GM21447 (cell line): ENCODE data around the gene METRNL.
"Not testable (repeated sequence)": the region's sequence is repeated elsewhere in the genome, so short reads cannot be mapped to it uniquely, and the experiment has no call there.

Experiments
- ATAC-seq: cut with Tn5 transposase; IDR thresholded peaks from one replicate; pipeline ENCODE4 v1.9.1; 2021; ENCODE audit not compliant: unreplicated experiment

METRNL gene, protein sequence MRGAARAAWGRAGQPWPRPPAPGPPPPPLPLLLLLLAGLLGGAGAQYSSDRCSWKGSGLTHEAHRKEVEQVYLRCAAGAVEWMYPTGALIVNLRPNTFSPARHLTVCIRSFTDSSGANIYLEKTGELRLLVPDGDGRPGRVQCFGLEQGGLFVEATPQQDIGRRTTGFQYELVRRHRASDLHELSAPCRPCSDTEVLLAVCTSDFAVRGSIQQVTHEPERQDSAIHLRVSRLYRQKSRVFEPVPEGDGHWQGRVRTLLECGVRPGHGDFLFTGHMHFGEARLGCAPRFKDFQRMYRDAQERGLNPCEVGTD

DNA sequence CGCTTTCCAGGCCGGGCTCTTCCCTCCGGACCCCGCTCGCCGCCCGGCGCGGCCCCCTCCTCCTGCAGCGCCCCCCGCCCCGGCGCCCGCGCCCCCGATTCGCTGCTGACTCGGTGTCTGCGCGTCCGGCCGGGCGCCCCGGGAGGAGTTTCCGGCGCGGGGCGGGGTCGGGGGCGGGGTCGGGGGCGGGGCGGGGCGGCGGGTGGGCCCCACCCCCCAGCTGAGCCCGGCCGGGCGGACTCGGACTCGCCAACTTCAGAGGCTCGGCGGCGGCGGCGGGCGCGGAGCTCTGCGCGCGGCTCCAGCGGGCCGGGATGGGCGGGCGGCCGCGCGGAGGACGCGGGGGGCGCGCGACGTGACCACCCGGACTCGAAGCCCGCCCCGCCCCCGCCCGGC is at the start of gene METRNL:
Gene METRNL, plus strand, starts transcription at position 258 of the 396 bp plus-strand sequence. CDS start 207 bp downstream, outside the sequence.
- no peak for ATAC-seq

DNA sequence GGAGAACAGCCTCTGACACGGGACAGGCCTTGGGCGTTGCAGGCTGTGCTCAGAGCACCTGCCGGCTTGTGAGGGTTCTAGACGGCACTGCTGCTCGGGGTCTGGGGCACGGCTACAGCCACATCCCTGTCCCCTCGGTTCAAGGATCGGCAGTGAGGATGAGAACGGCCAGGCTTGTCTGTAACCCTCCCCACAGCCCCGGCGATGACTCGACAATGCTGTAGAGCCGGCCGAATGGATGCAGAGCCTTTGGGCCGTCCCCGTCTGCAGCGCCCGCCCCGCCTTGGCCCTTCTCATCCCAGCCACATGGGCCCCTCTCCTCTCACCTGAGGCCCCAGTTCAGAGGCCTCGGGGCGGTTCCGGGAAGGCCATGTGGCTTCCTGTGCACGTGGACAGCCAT is 49.0 kb upstream of the METRNL start:
- no peak for ATAC-seq

DNA sequence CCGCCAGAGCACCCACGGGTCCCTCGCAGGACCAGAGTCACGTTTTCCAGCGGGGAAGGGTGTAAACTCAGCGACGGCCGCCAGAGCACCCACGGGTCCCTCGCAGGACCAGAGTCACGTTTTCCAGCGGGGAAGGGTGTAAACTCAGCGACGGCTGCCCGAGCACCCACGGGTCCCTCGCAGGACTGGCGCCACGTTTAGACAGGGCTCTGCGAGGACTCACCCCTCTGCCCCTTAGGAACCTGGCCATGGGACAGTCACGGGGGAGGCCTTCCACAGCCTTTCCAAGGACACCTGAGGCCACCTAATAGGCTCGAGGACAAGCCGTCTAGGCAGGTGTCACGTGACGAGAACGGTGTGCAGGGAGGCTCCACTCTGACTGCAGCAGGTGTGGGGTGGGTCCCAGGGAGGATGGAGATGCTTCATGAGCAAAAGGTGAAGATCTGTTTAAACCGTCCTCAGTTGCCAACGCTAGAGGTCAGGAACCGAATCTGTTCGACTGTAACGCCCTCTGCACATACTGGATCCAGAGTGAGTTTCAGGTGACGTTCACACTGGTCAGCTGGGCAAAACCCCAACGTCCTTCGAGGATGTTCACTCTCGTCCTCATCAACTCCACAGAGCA is 48.0 kb upstream of the METRNL start:
- no peak for ATAC-seq

DNA sequence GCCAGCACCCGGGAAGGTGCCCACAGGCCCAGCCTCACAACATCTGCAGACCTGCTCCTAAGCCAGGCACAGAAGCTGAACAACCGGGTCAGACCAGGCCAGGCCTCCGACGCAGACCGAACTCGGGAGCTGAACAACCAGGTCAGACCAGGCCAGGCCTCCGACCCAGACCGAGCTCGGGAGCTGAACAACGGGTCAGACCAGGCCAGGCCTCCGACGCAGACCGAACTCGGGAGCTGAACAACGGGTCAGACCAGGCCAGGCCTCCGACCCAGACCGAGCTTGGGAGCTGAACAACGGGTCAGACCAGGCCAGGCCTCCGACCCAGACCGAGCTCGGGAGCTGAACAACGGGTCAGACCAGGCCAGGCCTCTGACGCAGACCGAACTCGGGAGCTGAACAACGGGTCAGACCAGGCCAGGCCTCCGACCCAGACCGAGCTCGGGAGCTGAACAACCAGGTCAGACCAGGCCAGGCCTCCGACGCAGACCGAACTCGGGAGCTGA is 47.4 kb upstream of the METRNL start:
- ATAC-seq, result not testable (repeated sequence)

DNA sequence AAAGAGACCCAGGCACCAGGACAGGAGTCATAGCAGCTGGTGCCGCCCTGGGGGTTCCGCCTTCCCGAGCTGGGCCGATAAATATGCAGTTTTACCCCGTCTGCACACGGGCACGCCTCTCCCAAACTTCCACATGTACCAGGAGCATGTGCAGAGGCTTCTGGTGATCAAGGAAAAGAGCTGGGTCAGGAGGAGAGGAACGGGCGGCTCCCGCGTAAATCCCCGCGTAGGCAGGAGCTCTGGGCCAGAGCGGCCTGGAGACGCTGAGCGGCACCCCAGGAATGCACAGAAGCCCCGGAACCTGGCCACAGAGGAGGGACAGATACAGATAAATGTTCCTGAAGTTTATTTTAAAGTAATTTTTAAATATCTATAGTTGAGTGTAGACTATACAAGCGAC is 46.6 kb upstream of the METRNL start:
- ATAC-seq, result no peak

DNA sequence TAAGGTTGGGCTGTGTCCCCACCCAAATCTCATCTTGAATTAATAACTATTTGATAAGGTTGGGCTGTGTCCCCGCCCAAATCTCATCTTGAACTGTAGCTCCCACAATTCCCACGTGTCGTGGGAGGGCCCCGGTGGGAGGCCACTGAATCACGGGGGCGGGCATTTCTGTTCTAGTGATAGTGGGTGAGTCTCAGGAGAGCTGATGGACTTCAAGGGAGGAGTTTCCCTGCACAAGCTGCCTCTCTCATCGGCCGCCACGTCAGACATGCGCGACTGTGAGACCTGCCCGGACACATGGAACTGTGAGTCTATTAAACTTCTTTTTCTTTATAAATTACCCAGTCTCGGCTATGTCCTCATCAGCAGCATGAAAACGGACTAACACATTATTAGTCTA is 44.9 kb upstream of the METRNL start:
- ATAC-seq, result no peak

DNA sequence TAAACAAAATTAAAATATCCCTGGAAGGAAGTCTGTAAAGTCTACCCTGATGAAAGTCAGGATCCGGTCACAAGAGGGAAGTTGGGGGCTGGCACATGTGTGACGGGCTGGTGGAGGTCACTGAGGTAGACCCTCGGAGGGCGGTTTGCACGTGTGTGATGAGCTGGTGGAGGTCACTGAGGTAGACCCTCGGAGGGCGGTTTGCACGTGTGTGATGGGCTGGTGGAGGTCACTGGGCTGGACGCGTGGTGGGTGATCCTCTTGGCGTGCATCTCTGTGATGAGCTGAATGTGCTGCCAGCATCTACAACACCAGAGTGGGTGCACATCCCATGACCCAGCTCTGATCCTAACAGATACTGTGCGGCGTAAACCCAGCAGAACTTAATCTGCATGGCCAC is 43.7 kb upstream of the METRNL start:
- ATAC-seq, result no peak

DNA sequence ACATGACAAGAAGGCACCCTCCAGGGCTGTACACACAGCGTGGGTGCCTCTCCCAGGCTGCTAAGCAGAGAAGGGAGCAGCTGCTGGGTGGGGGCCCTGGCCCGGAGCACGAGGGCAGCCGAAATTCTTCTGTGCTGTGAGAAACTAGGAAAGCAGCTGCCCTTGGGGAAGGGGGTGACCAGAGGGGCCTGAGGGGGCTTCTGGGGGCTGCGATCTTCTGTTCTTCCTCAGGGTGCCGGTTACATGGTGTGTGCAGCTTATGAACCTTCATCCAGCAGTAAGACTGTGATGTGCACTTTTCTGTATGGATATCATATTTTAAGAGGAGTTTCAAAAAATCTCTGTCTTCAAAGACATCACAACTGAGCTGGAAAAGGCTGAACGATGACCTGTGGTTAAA is 43.2 kb upstream of the METRNL start:
- no peak for ATAC-seq

DNA sequence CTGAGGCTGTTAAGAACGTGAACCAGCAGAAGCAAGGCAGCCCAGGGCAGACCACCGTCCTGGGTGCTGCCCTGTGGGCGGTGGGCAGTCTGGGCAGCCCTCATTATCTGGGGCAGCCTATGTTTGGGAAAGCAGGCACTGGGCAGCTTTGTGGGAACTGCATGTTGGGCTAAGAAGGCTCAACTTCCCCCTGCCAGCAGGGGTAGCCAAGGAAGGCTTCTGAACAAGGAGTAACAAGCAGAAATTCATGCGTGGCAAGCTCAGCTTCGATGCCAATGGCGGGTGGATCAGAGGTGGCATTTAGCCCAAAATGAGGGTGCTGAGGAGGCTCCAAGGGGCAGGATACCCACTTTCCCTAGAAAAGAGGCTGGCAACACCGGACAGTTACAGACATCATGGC is 42.7 kb upstream of the METRNL start:
- ATAC-seq, result no peak

DNA sequence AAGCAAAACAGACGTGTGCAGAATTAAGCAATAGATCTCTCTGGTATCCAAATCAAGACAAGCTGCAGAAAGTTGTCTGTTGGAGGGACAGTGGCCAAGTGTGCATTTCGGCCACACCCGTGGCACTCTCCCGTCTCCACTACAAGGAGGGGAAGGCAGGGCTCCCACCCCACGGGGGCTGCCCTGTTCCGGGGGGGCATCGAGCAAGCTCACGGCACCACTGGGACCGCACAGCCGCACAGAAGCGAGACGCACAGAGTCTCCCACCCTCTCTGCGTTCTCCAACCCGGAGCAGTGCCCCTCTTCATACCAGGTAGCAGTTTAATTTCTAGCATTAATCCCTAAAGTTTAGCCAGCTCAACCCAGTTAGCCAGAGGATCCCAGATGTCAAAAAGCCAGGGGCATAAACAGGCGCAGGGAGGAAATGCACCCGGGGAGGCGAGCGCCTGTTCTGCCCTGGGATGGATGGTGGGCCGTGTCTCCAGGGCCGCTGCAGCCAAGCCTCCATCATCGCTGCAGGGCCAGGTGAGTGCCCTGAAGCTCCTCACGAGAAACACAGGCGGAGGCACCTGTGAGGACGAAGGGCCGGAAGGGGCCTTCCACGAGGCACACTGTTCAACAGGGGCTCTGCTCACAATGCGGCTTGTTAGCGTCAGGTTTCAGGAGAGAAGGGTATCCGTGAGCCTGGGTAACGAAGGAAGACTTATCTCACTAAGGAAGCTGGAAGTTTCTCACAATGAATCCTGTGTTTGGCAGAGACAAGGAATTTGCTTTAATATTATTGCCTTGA is 42.1 kb upstream of the METRNL start:
- ATAC-seq, result no peak

DNA sequence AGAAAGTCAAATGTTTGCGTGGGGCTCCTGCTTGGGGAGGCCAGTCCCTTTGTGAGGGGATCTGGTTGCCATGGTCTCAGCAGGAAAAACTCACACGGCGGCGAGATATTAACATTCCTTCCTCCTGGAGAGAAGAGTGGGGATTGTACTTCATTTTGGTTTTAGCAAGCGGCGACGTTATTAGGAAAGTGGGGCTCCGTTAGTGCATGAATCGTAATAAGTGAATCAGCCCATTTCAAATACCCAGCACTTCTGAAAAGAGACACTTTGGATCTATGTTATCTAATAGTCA is 41.6 kb upstream of the METRNL start:
- ATAC-seq, result no peak

DNA sequence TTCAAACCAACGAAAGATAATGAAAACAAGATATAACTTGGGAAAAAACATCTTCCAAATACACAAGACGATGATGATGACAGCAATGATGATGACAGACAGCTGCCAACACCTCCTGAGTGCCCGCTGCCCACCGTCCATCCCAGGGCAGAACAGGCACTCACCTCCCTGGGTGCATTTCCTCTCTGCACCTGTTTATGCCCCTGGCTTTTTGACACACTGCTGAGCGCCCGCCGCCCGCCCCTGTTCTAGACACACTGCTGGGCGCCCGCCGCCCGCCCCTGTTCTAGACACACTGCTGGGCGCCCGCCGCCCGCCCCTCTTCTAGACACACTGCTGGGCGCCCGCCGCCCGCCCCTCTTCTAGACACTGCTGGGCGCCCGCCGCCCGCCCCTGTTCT is 40.4 kb upstream of the METRNL start:
- ATAC-seq, result not testable (repeated sequence)

DNA sequence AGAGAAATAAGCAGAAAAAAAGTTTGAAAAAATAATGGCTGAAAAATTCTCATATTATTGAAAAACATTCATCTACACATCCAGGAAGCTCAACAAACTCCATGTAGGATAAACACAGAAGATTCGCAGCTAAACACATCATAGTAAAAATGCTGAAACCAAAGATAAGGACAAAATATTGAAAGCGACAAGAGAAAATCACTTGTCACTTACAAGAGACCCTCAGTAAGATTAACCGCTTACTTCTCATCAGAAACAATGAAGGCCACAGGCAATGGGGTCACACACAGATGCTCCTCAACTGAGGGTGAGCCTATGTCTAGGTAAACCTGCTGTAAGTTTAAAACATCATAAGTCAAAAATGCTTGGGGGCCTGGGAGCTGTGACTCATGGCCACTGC is 38.1 kb upstream of the METRNL start:
- ATAC-seq, result no peak

DNA sequence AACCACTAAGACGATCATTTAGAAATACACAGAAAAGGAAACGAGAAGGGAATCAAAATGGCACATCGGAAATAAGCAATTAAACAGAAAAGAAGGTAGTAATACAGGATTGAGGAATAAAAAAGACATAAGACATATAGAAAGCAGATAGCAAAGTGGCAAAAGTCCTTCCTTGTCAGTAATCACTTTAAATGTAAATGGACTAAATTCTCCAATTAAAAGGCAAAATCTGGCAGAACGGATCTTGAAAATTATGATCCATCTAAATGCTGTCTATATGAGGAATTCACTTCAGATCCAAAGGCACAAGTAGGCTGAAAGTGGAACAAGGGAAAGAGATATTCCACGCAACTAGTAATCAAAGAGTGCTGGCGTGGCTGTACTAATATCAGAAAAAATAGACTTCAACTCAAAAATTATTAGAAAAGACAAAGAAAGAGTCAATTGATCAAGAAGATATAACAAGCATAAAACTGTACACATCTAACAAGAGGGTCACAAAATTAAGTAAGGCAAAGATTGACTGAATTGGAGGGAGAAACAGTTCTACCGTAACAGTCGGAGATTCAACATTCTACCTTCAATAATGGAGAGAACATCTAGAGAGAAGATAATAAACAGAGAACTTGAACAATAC is 36.8 kb upstream of the METRNL start:
- ATAC-seq, result no peak

DNA sequence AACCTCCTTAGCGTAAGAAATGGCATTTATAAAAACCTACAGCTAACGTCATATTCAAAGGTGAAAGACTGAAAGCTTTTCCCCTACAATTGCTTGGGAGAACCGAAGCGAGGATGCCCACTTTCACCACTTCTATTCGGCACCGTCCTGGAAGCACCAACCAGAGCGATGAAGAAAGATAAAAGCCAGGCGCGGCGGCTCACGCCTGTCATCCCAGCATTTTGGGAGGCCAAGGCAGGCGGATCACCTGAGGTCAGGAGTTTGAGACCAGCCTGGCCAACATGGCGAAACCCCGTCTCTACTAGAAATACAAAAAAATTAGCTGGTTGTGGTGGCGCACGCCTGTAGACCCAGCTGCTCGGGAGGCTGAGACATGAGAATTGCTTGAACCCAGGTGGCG is 34.9 kb upstream of the METRNL start:
- not testable (repeated sequence) for ATAC-seq

DNA sequence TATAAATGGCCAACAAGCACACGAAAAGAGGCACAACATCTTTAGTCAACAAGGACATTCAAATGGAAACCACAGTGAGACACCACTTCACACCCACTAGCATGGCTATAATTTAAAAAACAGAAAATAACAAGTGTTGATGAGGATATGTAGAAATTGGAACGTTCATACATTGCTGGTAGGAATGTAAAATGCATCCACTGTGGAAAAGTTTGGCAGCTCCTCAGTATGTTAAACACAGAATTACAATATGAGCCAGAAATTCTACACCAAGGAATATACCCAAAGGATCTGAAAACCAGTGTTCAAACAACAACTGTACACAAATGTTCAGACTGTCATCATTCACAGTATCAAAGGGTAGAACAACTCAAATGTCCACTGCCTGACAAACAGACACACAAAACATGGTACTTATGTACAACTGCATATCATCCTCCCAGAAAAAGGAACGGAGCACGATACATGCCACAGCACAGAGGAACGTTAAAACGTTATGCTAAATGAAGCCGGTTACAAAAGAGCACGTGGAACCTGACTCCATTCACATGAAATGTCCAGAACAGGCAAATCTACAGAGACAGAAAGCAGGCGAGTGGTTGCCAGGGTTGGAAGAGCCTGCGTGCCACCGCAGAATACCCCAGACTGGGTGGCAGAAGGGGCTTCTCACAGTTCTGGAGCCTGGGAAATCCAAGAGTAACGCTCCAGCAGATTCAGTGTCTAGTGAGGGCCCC is 32.8 kb upstream of the METRNL start:
- no peak for ATAC-seq

DNA sequence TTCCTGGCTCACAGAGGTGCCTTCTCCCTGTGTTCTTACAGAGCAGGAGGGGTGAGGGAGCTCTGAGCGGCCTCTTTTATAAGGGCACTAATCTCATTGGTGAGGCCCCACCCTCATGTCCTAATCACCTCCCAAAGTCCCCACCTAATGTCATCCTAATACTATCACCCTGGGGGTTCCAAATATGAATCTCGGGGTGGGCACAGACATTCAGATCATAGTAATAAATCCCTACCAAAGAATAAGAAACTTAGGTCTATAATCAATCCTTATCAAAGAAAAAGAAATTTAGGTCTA is 32.3 kb upstream of the METRNL start:
- ATAC-seq, result no peak

DNA sequence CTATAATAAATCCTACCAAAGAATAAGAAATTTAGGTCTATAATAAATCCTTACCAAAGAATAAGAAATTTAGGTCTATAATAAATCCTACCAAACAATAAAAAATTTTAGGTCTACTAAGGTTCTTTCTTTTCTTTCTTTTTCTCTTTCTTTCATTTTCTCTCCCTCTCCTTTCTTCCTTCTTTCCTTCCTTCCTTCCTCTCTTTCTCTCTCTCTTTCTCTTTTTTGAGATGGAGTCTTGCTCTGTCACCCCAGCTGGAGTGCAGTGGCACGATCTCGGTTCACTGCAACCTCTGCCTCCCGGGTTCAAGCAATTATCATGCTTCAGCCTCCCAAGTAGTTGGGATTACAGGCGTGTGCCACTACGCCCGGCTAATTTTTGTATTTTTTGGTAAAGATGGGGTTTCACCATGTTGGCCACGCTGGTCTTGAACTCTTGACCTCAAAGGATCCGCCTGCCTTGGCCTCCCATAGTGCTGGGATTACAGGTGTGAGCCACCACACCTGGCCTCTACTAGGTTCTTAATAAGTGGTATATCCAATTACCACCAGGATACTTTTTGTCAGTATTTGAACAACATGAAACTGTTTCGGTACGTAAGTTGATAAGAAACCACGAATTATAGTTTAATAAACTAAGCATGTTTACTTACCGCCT is 31.5 kb upstream of the METRNL start:
- not testable (repeated sequence) for ATAC-seq

DNA sequence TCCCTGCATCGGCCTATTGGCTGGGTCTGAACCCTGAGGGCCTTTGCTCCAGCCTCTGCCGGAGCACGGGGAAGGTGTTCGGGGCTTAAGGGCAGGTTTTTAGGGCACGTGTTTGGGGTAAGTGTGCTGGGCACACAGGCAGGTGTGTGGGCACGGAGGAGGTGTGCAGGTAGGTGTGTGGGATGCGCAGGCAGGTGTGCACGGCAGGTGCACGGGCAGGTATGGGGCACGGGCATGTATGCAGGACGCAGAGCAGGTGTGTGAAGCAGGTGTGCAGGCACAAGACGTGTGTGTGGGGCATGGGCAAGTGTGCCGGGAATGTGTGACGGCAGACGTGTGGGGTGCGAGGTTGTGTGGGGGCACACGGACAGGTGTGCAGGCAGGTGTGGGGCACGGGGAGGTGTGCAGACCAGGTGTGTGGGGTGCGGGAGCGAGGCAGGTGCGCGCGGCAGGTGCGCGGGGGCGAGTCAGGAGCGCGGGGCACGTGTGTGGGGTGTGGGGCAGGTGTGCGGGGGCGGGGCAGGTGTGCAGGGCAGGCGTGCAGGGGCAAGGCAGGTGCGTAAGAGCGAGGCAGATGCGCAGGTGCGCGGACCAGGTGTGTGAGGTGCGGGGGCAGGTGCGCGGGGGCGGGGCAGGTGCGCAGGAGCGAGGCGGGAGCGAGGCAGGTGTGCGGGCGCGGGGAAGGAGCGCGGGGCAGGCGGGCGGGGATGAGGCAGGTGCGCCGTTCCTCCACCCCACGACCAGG is 28.6 kb upstream of the METRNL start:
- ATAC-seq, result no peak
